K562 (cell line): ENCODE measurements around the gene AKT3. TPM values are rescaled to one million over a fixed set of nuclear protein-coding genes. Genes with fewer than 3 reads are reported as not detected.

ENCODE experiments used
- ATAC-seq: fragments of 200-7000 bp; cut with Tn5 transposase; 3 replicates; pipeline ENCODE4 v1.9.1; 2020; ENCODE audit warnings: moderate library complexity
- BruUV-seq: library from RNA; stranded (reverse); fragments of 400-500 nt; replicated peaks from 2 replicates; lab custom pipeline; 2021; lab: Mats Ljungman, UMichigan
- CTCF ChIA-PET: fragments of 300-600 bp; formaldehyde crosslinking; extraction: SDS; loops from one replicate; lab custom pipeline; 2021; ENCODE audit warnings: low intra/inter-chr PET ratio; lab: Yijun Ruan, JAX
- POLR2A ChIA-PET: fragments of 300-600, 350-650 bp; sonication (Branson Sonifier 250); formaldehyde crosslinking; extraction: SDS; loops from one replicate; lab custom pipeline; 2021; ENCODE audit warnings: antibody characterized with exemption, inconsistent platforms; lab: Yijun Ruan, JAX
- DNase-seq, 4 experiments: peaks; one replicate each; pipeline versions ENCODE4 v3.0.0 to v3.0.0-alpha.2; 2011 to 2018; ENCODE audit warnings: low spot score in 3 of 4, mixed read lengths in 3 of 4; ENCODE audit errors: extremely low read depth in 1 of 4
- FAIRE-seq: peaks from 2 replicates; lab custom pipeline; 2011; peaks lifted over from hg19 to GRCh38; lab: Jason Lieb, UNC
- H2AFZ ChIP-seq: 2 replicates; pipeline ENCODE4 v1.6.0; 2011; ENCODE audit warnings: low read depth, low read length, control low read depth, inconsistent platforms
- H3K27ac ChIP-seq: fragments of 200-600 bp; 3 replicates; pipeline ENCODE4 v1.8.0; 2011; ENCODE audit warnings: low read depth, mild to moderate bottlenecking, control low read depth, inconsistent platforms, low read length, moderate library complexity, mixed read lengths; ENCODE audit errors: extremely low read depth
- H3K27me3 ChIP-seq, 2 experiments: fragments of 300-600 bp in 1 of 2; 2 replicates in 1 of 2; 3 replicates in 1 of 2; pipeline versions ENCODE4 v1.6.0 to v1.8.0; 2011; ENCODE audit warnings: inconsistent platforms in 2 of 2, low read length in 2 of 2, mild to moderate bottlenecking in 1 of 2, mixed read lengths in 1 of 2, moderate library complexity in 1 of 2; ENCODE audit not compliant: control insufficient read depth in 2 of 2, insufficient read depth in 2 of 2
- H3K36me3 ChIP-seq: fragments of 300-600 bp; 3 replicates; pipeline ENCODE4 v1.8.0; 2011; ENCODE audit warnings: mild to moderate bottlenecking, low read length, inconsistent platforms; ENCODE audit not compliant: control insufficient read depth, insufficient read depth
- H3K4me1 ChIP-seq, 2 experiments: fragments of 200-600 bp in 1 of 2; replicated peaks in 1 of 2; 2 replicates in 1 of 2; 3 replicates in 1 of 2; pipeline versions ENCODE4 v1.5.1 to v1.8.0; 2011; ENCODE audit warnings: inconsistent platforms in 2 of 2, low read length in 2 of 2, mild to moderate bottlenecking in 1 of 2, mixed read lengths in 1 of 2, moderate library complexity in 1 of 2; ENCODE audit not compliant: control insufficient read depth in 2 of 2, insufficient read depth in 2 of 2
- H3K4me2 ChIP-seq: 2 replicates; pipeline ENCODE4 v1.6.1; 2011; ENCODE audit warnings: low read length, control low read depth, inconsistent platforms, mixed read lengths; ENCODE audit not compliant: insufficient read depth
- H3K4me3 ChIP-seq: fragments of 200-600 bp; sonication (generic), shearing (Covaris generic); 2 replicates; pipeline ENCODE4 v1.5.1; 2016; ENCODE audit warnings: control low read depth, inconsistent platforms
- H3K79me2 ChIP-seq: fragments of 200-600 bp; 3 replicates; pipeline ENCODE4 v1.8.0; 2011; ENCODE audit warnings: low read length, inconsistent platforms; ENCODE audit not compliant: control insufficient read depth, insufficient read depth
- H3K9ac ChIP-seq, 2 experiments: 2 replicates each; pipeline versions ENCODE4 v1.6.0 to v1.6.1; 2011; ENCODE audit warnings: low read depth in 2 of 2, low read length in 2 of 2, control low read depth in 1 of 2, inconsistent platforms in 1 of 2, mild to moderate bottlenecking in 1 of 2, mixed read lengths in 1 of 2; ENCODE audit not compliant: insufficient read depth in 1 of 2
- H3K9me1 ChIP-seq: one replicate; pipeline ENCODE4 v1.6.0; 2011; ENCODE audit warnings: inconsistent platforms, mild to moderate bottlenecking, low read length, moderate library complexity; ENCODE audit not compliant: control insufficient read depth, insufficient read depth
- H3K9me3 ChIP-seq: replicated peaks from 2 replicates; pipeline ENCODE4 v1.5.1; 2011; ENCODE audit warnings: low read depth, low read length, inconsistent platforms; ENCODE audit not compliant: control insufficient read depth, insufficient read depth
- H4K20me1 ChIP-seq: replicated peaks from 2 replicates; pipeline ENCODE4 v1.6.1; 2011; ENCODE audit warnings: low read length, inconsistent platforms, mixed read lengths; ENCODE audit not compliant: control insufficient read depth, insufficient read depth
- CREM ChIP-seq: IDR thresholded peaks from 2 replicates; pipeline ENCODE4 v1.6.1; 2014; ENCODE audit warnings: antibody characterized with exemption, low read depth
- ESRRA ChIP-seq: fragments of 450-650 bp; IDR thresholded peaks from 2 replicates; pipeline ENCODE4 v1.6.1; 2014; ENCODE audit warnings: low read depth, mild to moderate bottlenecking, moderate library complexity, borderline replicate concordance
- HDAC6 ChIP-seq: IDR thresholded peaks from 2 replicates; pipeline ENCODE4 v1.6.1; 2012; ENCODE audit warnings: low read depth, mild to moderate bottlenecking, control low read depth, inconsistent platforms, low read length, moderate library complexity
- HNRNPLL ChIP-seq: fragments of 200-400 bp; formaldehyde crosslinking; IDR thresholded peaks from 2 replicates; pipeline ENCODE4 v1.6.1; 2017; ENCODE audit warnings: low read length, low read depth, mild to moderate bottlenecking; ENCODE audit not compliant: poor library complexity, severe bottlenecking
- KDM1A ChIP-seq, 2 experiments: fragments of 450-650 bp; IDR thresholded peaks; 2 replicates each; pipeline ENCODE4 v1.6.1; 2016; ENCODE audit warnings: mild to moderate bottlenecking in 2 of 2
- POLR2A ChIP-seq: fragments of 450-650 bp; conservative IDR thresholded peaks from 2 replicates; pipeline ENCODE4 v1.6.1; 2016
- PRPF4 ChIP-seq: fragments of 200-400 bp; formaldehyde crosslinking; IDR thresholded peaks from one replicate; pipeline ENCODE4 v1.6.1; 2017; ENCODE audit warnings: low read length, low read depth, mild to moderate bottlenecking; ENCODE audit not compliant: insufficient read depth, poor library complexity, severe bottlenecking
- SIN3B ChIP-seq: fragments of 450-650 bp; IDR thresholded peaks from 2 replicates; pipeline ENCODE4 v1.6.1; 2017; ENCODE audit warnings: low read depth, mild to moderate bottlenecking, moderate library complexity
- SREBF1 ChIP-seq: fragments of 150-350 bp; IDR thresholded peaks from 2 replicates; pipeline ENCODE4 v1.6.1; 2014; ENCODE audit warnings: antibody characterized with exemption, low read depth, low read length, borderline replicate concordance
- YBX1 ChIP-seq: fragments of 450-650 bp; IDR thresholded peaks from 2 replicates; pipeline ENCODE4 v1.7.1; 2016; ENCODE audit warnings: mild to moderate bottlenecking
- ZFP36 ChIP-seq: fragments of 150-350 bp; IDR thresholded peaks from 2 replicates; pipeline ENCODE4 v1.6.1; 2018; ENCODE audit warnings: low read length, low read depth; ENCODE audit not compliant: partially characterized antibody
- WGBS: fragments of 100-300 bp; shearing (Covaris generic); methylation state at CpG from one replicate; pipeline ENCODE4 v1.1.6; 2016; ENCODE audit warnings: low coverage, mixed read lengths; ENCODE audit not compliant: insufficient coverage; ENCODE audit errors: missing lambda C conversion rate; 5-methylcytosine and 5-hydroxymethylcytosine counted together
- in situ Hi-C: fragments of 300-500 bp; cut with MboI; formaldehyde crosslinking; loops from 4 replicates; pipeline ENCODE4 v1.15.0; 2018; ENCODE audit warnings: inconsistent platforms, mixed read lengths
- intact Hi-C: fragments of 100-400 bp; cut with micrococcal nuclease; formaldehyde crosslinking; loops from 2 replicates; pipeline ENCODE4 v1.14.2; 2022
- polyA plus RNA-seq, 8 experiments: library from polyadenylated mRNA; depleted of rRNA in 4 of 8; stranded (reverse) in 5 of 8; unstranded in 3 of 8; fragments of >200 nt; fragmentation: Nextera tagmentation in 2 of 8; fragmentation: Illumina TruSeq in 1 of 8; extraction: Ambion mirVana in 2 of 8; extraction: Trizol in 1 of 8; gene quantifications; 2 replicates each; pipeline versions ENCODE4 v1.2.1 to v1.2.3, GENCODE V29; 2011 to 2014; ENCODE audit warnings: inconsistent platforms in 1 of 8, missing spikeins in 1 of 8
- total RNA-seq, 7 experiments: library from RNA; depleted of rRNA in 6 of 7; stranded (reverse); fragments of >200 nt in 6 of 7; fragmentation: Illumina TruSeq in 2 of 7; extraction: Trizol in 2 of 7; gene quantifications; 2 replicates each; pipeline versions ENCODE4 v1.2.1 to v1.2.3, GENCODE V29; 2011 to 2021; ENCODE audit warnings: low replicate concordance in 1 of 7
- TF ChIP-seq, protein P1 (sequence below), 2 experiments: fragments of 450-650 bp in 1 of 2; sonication (generic) in 1 of 2; formaldehyde crosslinking in 1 of 2; IDR thresholded peaks; 2 replicates each; pipeline versions ENCODE4 v1.7.1 to v1.9.0; 2016 to 2022; ENCODE audit warnings: inconsistent platforms in 1 of 2, mild to moderate bottlenecking in 1 of 2, missing genetic modification reagents in 1 of 2
- TF ChIP-seq, protein P2 (sequence below): sonication (generic); formaldehyde crosslinking; IDR thresholded peaks from 2 replicates; pipeline ENCODE4 v1.8.1; 2023; ENCODE audit warnings: mild to moderate bottlenecking, missing genetic modification reagents

AKT3 gene
- total and polyA plus RNA-seq, 9 of the 15 experiments (the other 6 are each of a cell fraction or from before 2014, with no cell fraction given), result 0.04 to 0.54 (median 0.18) TPM; not detected in 1

DNA sequence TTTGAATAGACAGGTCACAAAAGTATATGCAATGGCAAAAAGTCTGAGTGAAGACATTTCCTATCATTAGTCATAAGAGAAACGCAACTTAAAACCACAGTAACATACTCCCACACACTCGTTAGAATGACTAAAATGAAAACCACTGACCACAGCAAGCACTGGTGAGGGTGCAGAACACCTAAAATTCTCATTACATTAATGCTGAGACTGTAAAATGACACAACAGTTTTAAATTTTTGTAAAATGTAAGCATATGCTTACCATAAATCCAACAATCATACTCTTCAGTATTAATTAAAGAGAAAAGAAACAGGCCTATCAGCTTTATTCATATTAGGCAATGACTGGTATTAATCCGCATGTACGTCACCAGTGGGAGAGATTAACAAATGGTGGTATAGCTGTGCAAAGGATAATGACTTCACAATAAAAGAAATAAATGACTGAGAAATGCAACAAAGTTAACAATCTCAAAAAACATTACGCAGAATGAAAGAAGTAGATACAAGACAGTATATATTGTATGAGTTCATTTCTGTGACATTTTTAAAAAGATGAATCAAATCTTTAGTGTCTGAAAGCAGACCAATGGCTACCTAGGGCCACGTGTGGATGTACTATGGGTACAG, 253.5 kb downstream of the AKT3 start:
- DNase-seq (no peak), ATAC-seq (no peak), FAIRE-seq (no peak)
- Histone ChIP-seq H3K9me1 (no peaks in the 10 kb centered on the region), H3K27me3 (no peaks in the 10 kb centered on the region), H4K20me1 (no peaks in the 10 kb centered on the region), H3K9me3 (no peaks in the 10 kb centered on the region), H3K4me3 (no peak overlapping the region), H2AFZ (no peak overlapping the region), H3K9ac (no peak overlapping the region), H3K79me2 (no peaks in the 10 kb centered on the region), H3K4me2 (no peak overlapping the region), H3K4me1 (no peaks in the 10 kb centered on the region), H3K36me3 (no peaks in the 10 kb centered on the region), H3K27ac (no peak overlapping the region)
- intact Hi-C loops, result no loop called here
- ChIA-PET CTCF (no interaction called here), POLR2A (no interaction called here)
- BruUV-seq, result no TSS peak
- 4% methylated on average over 6 of the region's 6 CpGs for WGBS
- in situ Hi-C loops, result no loop called here
- TF ChIP-seq POLR2A (no peak), SIN3B (no peak), PRPF4 (no peak), YBX1 (no peak), ESRRA (no peak), ZFP36 (no peak), HNRNPLL (no peak), CREM (no peak), SREBF1 (no peak), KDM1A (IDR thresholded peaks at IDR 0.05) (no peak), HDAC6 (no peak)
- TF ChIP-seq, protein P1, sequence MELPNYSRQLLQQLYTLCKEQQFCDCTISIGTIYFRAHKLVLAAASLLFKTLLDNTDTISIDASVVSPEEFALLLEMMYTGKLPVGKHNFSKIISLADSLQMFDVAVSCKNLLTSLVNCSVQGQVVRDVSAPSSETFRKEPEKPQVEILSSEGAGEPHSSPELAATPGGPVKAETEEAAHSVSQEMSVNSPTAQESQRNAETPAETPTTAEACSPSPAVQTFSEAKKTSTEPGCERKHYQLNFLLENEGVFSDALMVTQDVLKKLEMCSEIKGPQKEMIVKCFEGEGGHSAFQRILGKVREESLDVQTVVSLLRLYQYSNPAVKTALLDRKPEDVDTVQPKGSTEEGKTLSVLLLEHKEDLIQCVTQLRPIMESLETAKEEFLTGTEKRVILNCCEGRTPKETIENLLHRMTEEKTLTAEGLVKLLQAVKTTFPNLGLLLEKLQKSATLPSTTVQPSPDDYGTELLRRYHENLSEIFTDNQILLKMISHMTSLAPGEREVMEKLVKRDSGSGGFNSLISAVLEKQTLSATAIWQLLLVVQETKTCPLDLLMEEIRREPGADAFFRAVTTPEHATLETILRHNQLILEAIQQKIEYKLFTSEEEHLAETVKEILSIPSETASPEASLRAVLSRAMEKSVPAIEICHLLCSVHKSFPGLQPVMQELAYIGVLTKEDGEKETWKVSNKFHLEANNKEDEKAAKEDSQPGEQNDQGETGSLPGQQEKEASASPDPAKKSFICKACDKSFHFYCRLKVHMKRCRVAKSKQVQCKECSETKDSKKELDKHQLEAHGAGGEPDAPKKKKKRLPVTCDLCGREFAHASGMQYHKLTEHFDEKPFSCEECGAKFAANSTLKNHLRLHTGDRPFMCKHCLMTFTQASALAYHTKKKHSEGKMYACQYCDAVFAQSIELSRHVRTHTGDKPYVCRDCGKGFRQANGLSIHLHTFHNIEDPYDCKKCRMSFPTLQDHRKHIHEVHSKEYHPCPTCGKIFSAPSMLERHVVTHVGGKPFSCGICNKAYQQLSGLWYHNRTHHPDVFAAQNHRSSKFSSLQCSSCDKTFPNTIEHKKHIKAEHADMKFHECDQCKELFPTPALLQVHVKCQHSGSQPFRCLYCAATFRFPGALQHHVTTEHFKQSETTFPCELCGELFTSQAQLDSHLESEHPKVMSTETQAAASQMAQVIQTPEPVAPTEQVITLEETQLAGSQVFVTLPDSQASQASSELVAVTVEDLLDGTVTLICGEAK (IDR thresholded peaks at IDR 0.05), result no peak
- TF ChIP-seq, protein P1 (CRISPR knock-in tag; IDR thresholded peaks at IDR 0.05), result no peak
- TF ChIP-seq, protein P2, sequence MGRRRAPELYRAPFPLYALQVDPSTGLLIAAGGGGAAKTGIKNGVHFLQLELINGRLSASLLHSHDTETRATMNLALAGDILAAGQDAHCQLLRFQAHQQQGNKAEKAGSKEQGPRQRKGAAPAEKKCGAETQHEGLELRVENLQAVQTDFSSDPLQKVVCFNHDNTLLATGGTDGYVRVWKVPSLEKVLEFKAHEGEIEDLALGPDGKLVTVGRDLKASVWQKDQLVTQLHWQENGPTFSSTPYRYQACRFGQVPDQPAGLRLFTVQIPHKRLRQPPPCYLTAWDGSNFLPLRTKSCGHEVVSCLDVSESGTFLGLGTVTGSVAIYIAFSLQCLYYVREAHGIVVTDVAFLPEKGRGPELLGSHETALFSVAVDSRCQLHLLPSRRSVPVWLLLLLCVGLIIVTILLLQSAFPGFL (CRISPR knock-in tag), result no peak
